CD4-positive, alpha-beta T cell treated with Interleukin-10 for 1 hour (primary cell): ENCODE measurements around the gene ZXDB.
"Not testable (repeated sequence)": the region's sequence is repeated elsewhere in the genome, so short reads cannot be mapped to it uniquely, and the experiment has no call there.

Experiments
- DNase-seq: peaks from one replicate; pipeline ENCODE4 v3.0.0-alpha.2; 2020

ZXDB gene

DNA sequence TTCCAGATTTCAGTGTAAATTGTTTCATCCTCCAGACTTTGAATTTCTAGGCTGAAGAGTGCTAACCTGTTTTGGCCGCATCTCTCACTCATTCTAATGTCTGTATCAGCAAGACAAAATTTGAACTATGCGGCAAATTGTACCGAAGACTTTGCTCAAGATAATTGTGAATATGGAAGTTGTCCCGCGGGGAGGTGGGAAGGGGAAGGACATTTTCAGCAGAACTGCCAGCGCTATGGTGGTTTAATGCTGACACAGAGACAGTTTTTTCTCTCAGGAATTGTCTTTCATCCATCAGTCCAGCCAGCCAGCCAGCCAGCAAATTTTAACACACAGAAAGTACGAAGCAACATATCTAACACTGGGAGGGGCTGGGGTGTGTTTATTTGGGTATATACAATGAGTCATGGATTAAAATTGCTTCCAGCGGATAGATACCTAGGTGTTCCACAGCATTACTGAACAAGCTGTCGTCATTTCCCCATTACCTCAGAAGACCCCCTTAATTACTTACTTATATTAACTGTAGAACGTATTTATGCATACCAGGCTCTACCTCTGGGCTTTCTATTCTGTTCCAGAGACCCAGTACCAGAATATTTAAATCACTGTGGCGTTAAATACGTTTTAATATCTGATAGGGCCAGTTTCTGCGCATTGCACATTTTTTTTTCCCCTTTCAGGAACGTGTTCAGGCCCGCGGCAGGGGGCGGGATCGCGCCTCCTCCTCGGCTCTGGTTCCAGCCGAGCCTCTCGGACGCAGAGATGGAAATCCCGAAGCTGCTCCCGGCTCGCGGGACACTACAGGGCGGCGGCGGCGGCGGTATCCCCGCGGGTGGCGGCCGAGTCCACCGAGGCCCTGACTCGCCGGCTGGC is at the start of gene ZXDB:
TSS of gene ZXDB (plus strand) at position 728 of the 876 bp plus-strand sequence. CDS start at position 766, 38 bp downstream.
- DNase-seq = peak; percentile 49

DNA sequence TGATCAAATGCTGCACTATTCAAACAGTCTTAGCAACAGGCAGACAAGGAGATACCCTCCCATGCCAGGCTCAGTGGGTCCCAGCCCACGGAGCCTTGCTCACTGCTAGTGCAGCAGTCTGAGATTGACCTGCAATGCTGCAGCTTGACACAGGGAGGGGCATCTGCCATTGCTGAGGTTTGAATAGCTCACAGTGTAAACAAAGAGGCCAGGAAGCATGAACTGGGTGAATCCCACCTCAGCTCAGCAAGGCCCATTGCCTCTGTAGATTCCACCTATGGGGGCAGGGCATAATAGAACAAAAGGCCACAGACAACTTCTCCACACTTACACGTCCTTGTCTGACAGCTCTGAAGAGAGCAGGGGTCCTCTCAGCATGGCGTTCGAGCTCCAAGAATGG is 26.6 kb upstream of the ZXDB start:
- no peak for DNase-seq

DNA sequence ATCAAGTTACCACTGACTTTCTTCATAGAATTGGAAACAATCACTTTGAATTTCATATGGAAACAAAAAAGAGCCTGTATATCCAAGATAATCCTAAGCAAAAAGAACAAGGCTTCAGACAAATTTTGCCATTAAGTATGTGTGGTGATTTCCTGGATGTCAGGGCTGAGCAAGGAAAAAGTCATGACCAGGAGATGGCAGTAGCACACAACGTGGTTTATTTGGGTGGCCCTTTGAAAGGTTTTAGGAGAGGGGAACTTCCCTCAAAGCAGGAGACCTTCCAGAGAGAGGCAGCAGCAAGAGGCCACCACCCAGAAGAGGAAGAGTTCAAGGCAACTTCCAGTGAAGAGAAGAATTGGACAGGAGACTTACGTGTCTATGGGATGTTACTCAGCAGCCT is 18.1 kb upstream of the ZXDB start:
- peak; percentile 29 for DNase-seq

DNA sequence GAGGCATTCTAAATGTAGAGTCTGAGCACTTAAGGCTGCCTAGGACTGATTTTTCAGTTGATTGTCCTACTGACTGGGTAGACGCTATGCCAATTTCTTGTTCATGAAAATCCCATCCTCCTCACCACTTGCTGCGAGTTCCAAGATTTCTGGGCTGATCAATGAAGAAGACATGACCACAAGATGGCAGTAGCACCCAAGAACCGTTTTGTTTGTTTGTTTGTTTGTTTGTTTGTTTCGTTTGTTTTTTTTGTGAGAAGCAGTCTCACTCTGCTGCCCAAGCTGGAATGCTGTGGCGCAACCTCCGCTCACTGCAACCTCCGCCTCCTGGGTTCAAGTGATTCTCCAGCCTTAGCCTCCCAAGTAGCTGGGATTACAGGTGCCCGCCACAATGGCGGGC is 8.9 kb upstream of the ZXDB start:
- not testable (repeated sequence) for DNase-seq

DNA sequence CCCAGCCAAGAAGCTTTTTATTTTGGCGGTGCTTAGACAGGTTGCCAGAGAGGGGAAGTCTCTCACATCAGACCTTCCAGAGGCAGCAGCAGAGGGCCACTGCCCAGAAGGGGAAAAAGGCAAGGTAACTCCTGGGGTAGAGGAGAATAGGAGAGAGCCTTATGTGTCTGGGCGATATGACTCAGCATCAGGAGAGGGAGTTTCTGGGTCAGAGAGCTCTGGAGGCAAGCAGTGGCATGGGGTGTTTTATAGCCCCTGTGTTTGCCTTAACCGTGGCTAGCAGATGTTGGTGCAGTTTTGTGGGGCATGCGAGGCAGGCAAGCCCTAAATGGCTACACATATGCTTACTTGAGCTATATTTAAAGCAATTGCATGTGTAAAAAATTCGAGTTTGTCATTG is 8.3 kb upstream of the ZXDB start:
- DNase-seq = no peak

DNA sequence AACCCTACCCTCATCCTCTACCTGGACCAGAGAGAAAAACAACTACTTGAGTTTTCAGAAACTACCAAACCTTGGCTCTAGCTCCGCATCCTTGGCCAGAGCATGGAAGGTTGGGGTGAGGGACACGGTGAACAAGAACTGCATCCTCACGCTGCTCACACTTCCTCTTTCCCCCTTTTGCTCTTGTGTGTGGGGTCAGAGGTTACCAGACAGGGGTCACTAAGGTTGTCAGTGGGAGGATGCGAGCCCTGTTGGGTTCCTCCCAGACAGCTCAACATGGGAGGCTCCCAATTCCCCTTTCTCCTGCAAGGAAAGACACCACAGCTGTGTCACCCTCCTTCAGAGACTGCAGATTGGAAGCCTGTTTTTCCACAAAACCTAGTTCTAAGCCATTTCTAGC is 5.5 kb upstream of the ZXDB start:
- DNase-seq = no peak

DNA sequence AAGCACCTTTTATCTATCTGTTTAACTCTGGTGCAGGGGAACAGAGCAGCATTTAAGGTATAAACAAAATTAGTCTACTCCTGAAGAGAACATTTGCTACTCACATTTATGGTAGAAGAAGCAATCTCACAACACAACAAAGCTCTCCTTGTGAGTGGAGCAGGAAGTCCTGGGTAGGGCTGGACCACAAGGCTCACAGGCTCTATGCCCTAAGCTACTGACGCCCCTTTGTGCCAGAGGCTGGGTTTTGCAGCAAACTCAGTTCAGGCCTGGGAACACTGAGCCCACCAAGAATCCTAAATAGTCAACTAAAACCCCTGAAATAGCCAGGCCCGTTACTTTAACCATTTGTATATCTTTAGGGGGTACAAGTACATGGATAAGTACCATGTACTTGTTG is 4.7 kb upstream of the ZXDB start:
- DNase-seq = no peak

DNA sequence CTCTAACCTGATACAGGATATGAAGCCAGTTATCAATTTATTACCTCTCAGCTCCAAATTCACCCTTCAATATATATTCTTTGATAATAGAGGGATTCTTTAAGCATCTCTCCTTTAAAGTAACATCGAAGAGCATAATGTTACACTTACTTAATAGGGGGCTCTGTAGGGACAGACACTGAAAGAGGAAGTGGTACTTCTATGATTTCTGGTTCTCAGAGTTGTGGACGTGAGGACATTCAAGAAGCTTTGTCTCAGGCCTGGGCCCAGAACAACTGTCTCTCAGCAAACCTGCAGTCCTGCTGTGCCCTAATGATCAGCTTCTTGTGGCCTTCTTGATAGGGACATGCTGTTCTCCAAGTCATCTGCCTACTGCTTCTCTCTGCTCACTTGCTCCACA is 4.2 kb upstream of the ZXDB start:
- no peak for DNase-seq

DNA sequence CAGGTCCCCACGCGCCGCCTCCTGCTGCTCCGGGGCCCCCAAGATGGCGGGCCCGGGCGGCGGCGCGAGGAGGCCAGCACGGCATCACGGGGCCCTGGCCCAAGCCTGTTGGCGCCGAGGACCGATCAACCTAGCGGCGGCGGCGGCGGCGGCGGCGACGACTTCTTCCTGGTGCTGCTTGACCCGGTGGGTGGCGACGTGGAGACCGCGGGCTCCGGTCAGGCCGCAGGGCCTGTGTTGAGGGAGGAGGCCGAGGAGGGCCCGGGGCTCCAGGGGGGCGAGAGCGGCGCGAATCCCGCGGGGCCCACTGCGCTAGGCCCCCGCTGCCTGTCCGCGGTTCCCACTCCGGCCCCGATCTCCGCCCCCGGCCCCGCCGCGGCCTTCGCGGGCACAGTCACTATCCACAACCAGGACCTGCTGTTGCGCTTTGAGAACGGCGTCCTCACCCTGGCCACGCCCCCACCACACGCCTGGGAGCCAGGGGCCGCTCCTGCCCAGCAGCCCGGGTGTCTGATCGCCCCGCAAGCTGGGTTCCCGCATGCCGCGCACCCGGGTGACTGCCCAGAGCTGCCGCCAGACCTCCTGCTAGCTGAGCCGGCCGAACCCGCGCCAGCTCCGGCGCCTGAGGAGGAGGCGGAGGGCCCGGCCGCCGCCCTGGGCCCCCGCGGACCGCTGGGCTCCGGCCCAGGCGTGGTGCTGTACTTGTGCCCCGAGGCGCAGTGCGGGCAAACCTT is 516 bp downstream of the ZXDB start:
- DNase-seq = peak; percentile 45

DNA sequence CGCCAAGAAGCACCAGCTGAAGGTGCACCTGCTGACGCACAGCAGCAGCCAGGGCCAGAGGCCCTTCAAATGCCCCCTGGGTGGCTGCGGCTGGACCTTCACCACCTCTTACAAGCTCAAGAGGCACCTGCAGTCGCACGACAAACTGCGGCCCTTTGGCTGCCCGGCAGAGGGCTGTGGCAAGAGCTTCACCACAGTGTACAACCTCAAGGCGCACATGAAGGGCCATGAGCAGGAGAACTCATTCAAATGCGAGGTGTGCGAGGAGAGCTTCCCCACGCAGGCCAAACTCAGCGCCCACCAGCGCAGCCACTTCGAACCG is 1.0 kb downstream of the ZXDB start:
- DNase-seq = peak; percentile 22

DNA sequence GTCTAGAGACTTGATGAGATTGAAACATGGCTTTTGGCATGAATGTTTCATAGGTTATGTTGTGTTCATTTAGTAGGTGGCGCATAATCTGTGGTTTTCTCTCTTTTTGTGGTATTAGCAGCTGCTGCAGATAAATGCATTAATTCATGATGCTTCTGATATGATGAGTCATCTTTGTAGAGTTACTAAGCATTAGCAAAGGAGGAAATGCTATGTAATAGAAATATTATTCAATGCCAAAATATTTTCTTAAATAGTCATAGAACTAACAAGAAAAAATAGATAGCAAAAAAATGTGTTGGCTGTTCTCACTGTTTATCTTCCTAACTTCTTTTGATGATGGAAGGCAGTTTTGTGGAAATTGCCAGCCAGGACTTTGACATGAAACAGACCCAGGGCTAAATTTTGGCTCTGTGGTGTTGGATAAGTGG is 3.6 kb downstream of the ZXDB start:
- peak; percentile 33 for DNase-seq

DNA sequence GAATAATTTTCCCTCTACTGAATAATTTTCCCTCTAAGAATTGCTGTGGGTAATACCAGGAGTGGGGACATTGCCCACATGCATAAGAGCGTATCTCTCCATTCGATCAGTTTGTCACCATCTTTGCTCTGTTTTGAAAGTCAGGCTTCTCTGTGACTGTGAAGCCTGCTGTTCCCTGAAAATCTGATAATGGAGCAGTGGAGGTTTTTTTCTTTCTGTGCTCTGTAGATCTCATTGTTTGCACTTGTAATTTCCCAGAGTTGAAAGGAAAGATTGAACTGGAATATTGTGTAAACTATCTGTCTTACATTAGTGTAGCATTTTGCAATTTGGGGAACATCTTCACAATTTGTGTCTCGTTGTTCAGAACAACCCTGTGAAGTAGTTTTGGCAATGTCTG is 4.3 kb downstream of the ZXDB start:
- no peak for DNase-seq

DNA sequence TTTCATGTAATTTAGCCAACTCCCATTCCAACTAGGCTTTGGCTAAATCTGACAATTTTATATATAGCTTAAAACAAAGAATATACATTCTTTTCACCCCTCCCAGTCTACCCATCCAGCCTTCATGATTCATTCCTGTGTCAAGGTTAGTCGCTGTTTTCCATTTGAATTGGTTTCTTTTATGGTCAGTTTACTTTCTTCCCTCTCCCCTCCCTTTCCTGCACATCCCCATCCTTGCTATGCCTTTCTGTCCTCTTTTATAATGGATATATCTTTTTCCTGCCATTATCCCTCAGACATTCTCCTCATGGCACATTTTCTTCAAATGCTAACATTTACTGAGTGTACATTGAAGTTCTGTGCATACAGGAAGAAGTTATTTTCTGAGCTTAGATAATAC is 4.7 kb downstream of the ZXDB start:
- no peak for DNase-seq

DNA sequence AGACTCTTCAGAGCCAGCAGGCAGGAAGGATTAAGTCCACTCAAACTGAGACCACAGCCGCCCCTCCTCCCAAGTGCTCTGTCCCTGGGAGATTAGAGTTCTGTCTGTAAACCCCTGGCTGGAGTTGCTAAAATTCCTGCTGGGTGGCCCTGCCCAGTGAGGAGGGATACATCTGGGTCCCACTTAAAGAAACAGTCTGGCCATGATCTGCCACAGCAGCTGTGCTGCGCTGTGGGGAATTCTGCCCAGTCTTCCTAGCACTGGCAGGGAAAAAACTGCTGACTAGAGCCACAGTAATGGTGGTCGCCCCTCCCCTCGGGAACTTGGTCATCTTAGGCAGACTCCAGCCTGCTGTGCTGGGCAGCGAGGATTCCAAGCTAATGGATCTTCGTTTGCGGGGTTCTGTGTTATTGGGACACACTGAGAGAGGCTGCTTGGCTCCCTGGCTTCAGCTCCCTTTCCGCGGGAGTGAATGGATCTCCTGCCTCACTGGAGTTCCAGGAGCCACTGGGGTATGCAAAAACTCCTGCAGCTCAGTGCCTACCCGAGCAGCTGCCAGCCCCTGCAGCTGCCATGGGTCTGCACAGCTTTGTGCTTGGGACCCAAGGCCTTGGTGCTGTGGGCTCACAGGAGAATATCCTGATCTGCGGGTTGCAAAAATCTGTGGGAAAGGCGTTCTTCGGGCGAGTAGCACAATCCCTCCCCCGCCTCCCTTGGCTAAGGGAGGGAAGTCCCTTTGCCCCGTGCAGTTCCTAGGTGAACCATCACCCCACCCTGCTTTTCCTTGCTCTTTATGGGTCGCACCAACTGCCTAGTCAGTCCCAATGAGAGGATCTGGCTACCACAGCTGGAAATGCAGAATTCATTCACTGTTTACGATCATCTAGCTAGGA is 15.7 kb downstream of the ZXDB start:
- no peak for DNase-seq

DNA sequence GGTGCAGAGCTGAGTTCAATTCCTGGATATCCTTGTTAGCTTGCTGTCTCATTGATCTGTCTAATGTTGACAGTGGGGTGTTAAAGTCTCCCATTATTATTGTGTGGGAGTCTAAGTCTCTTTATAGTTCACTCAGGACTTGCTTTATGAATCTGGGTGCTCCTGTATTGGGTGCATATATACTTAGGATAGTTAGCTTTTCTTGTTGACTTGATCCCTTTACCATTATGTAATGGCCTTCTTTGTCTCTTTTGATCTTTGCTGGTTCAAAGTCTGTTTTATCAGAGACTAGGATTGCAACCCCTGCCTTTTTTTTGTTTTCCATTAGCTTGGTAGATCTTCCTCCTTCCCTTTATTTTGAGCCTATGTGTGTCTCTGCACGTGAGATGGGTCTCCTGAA is 21.5 kb downstream of the ZXDB start:
- DNase-seq = not testable (repeated sequence)

DNA sequence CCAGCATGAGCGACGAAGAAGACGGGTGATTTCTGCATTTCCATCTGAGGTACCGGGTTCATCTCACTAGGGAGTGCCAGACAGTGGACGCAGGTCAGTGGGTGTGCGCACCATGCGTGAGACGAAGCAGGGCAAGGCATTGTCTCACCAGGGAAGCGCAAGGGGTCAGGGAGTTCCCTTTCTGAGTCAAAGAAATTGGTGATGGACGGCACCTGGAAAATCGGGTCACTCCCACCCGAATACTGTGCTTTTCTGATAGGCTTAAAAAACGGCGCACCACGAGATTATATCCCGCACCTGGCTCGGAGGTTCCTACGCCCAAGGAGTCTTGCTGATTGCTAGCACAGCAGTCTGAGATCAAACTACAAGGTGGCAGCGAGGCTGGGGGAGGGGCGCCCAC is 37.6 kb downstream of the ZXDB start:
- not testable (repeated sequence) for DNase-seq

DNA sequence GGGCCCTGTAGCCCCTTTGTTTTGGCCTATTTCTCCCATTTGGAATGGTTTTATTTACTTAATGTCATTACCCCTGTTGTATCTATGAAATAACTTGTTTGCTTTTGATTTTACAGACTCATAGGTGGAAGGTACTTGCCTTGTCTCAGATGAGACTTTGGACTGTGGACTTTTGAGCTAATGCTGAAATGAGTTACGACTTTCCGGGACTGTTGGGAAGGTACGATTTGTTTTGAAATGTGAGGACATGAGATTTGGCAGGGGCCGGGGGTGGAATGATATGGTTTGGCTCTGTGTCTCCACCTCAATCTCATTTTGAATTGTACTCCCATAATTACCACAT is 48.8 kb downstream of the ZXDB start:
- DNase-seq = no peak

DNA sequence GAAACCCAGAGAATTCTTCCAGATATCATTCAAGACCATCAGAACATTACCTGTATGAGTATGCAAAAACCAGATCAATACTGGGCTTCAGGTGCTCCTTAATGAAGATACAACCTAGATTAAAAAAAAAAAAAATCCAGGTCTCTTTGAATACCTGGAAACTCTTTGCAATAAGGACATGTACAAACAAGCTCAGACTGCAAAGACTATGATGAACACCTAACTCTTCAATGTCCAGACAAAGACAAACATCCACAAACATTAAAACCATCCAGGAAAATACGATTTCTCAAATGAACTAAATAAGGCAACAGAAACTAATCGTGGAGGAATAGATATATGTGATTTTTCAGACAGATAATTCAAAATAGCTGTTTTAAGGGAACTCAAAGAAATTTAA is 49.5 kb downstream of the ZXDB start:
- DNase-seq = no peak

DNA sequence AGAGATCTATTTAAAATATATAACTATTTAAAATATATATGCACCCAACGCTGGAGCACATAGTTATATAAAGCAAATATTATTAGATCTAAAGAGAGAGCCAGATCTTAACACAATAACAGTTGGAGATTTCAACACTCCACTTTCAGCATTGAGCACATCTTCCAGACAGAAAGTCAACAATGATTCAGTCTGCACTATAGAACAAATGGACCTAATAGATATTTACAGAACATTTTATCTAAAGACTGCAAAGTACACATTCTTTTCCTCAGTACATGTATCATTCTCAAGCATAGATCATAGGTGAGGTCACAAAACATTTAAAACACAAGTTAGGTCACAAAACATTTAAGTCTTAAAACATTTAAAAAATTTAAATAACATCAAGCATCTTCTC is 51.9 kb downstream of the ZXDB start:
- DNase-seq = no peak

DNA sequence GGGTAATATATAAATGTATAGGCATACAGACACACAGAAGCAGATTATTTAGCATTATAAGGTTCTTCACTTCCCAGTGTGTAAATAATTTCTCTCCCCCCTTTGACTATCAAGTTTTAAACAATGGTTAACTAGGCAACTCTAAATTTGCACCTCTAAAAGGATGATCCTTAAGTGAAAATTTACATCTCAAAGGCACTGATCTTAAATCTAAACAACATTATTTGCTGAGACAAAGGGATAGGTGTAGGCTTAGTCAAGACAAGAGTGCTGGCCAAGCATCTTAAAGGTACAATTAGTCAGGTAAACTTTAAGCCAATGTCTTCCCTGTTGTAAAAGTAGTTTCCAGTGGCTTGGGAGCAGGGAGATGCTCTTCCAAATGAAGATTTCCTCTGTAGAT is 55.2 kb downstream of the ZXDB start:
- DNase-seq = no peak
